Activated B cell treated with CpG ODN at 0.5 μM for 24 hours (primary cell): ENCODE measurements around the gene SEPTIN7. TPM values are rescaled to one million over a fixed set of nuclear protein-coding genes. Genes with fewer than 3 reads are reported as not detected.

Experiments used
- ATAC-seq: fragments of 200-7000 bp; cut with Tn5 transposase; one replicate; pipeline ENCODE4 v1.10.0; 2021; ENCODE audit warnings: low read depth, mild to moderate bottlenecking, moderate library complexity
- CTCF ChIA-PET: fragments of 350-600 bp; sonication (Branson Sonifier 250); formaldehyde crosslinking; loops from one replicate; lab custom pipeline; 2021; ENCODE audit warnings: antibody characterized with exemption; lab: Charles Lee
- POLR2A ChIA-PET: fragments of 350-600 bp; sonication (Branson Sonifier 250); formaldehyde crosslinking; loops from one replicate; lab custom pipeline; 2021; ENCODE audit warnings: antibody characterized with exemption; lab: Charles Lee
- DNase-seq: peaks from one replicate; pipeline ENCODE4 v3.0.0; 2022
- H3K27ac Mint-ChIP-seq: one replicate; pipeline ENCODE4 v1.8.0; 2020; ENCODE audit warnings: mixed read lengths
- H3K27me3 Mint-ChIP-seq: one replicate; pipeline ENCODE4 v1.8.0; 2021; ENCODE audit warnings: mixed read lengths
- H3K36me3 Mint-ChIP-seq: one replicate; pipeline ENCODE4 v1.8.0; 2021; ENCODE audit warnings: low read depth, mixed read lengths
- H3K4me1 Mint-ChIP-seq: one replicate; pipeline ENCODE4 v1.8.0; 2021; ENCODE audit warnings: mixed read lengths
- H3K4me3 Mint-ChIP-seq: one replicate; pipeline ENCODE4 v1.8.0; 2020; ENCODE audit warnings: mild to moderate bottlenecking, mixed read lengths
- H3K9me3 Mint-ChIP-seq: one replicate; pipeline ENCODE4 v1.8.0; 2020; ENCODE audit warnings: mixed read lengths
- CTCF ChIP-seq: fragments of 200-600 bp; IDR thresholded peaks from one replicate; pipeline ENCODE4 v1.8.0; 2022; ENCODE audit warnings: antibody characterized with exemption, mild to moderate bottlenecking
- intact Hi-C: fragments of 100-400 bp; cut with micrococcal nuclease; formaldehyde crosslinking; loops from one replicate; pipeline ENCODE4 v1.15.1; 2024
- total RNA-seq: library from RNA; stranded (reverse); gene quantifications from 2 replicates; pipeline ENCODE4 v1.2.3, GENCODE V29; 2022

SEPTIN7 gene
- total RNA-seq, 1 donor from 2014 or later: 239 TPM

GRCh38 chr7:35768346-35768745 lies 32.5 kb upstream of the SEPTIN7 start:
- no peak for TF ChIP-seq CTCF
- Mint-ChIP-seq H3K27me3 (no peaks in the 10 kb centered on the region), H3K4me3 (no peak overlapping the region), H3K36me3 (no peaks in the 10 kb centered on the region), H3K27ac (no peak overlapping the region), H3K4me1 (peaks cover 4% of the 10 kb centered on the region), H3K9me3 (peaks cover 2% of the 10 kb centered on the region)
- ChIA-PET POLR2A (no interaction called here), CTCF (no interaction called here)
- intact Hi-C loops: no loop called here
- ATAC-seq (no peak), DNase-seq (no peak)

GRCh38 chr7:35771776-35772175 lies 29.1 kb upstream of the SEPTIN7 start:
- no peak for TF ChIP-seq CTCF
- Mint-ChIP-seq H3K27ac (no peak overlapping the region), H3K36me3 (no peaks in the 10 kb centered on the region), H3K27me3 (no peaks in the 10 kb centered on the region), H3K4me3 (no peak overlapping the region), H3K4me1 (peaks cover 4% of the 10 kb centered on the region), H3K9me3 (peaks cover 2% of the 10 kb centered on the region)
- POLR2A ChIA-PET: no interaction called here
- CTCF ChIA-PET: no interaction called here
- no peak for ATAC-seq
- DNase-seq: no peak
- intact Hi-C loops: loop anchor here (5.0 kb wide), 1 partner anchor 39 kb away; no protein-coding TSS in a partner anchor

GRCh38 chr7:35773994-35774393 lies 26.9 kb upstream of the SEPTIN7 start:
- no peak overlapping the region for H3K4me3 Mint-ChIP-seq
- DNase-seq (no peak), ATAC-seq (no peak)
- H3K9me3 Mint-ChIP-seq: no peaks in the 10 kb centered on the region
- ChIA-PET POLR2A (no interaction called here), CTCF (no interaction called here)
- no peaks in the 10 kb centered on the region for H3K36me3 Mint-ChIP-seq
- intact Hi-C loops: loop anchor here (2.0 to 5.0 kb wide), 2 partner anchors 17 to 42 kb away; no protein-coding TSS in a partner anchor
- H3K27ac Mint-ChIP-seq: no peak overlapping the region
- peaks cover 4% of the 10 kb centered on the region for H3K4me1 Mint-ChIP-seq
- no peak for TF ChIP-seq CTCF
- H3K27me3 Mint-ChIP-seq: no peaks in the 10 kb centered on the region

GRCh38 chr7:35776686-35777085 lies 24.2 kb upstream of the SEPTIN7 start:
- no peak for DNase-seq
- no peaks in the 10 kb centered on the region for H3K27me3 Mint-ChIP-seq

GRCh38 chr7:35777121-35777520 lies 23.7 kb upstream of the SEPTIN7 start:
- Mint-ChIP-seq H3K9me3 (no peaks in the 10 kb centered on the region), H3K27ac (no peak overlapping the region), H3K27me3 (no peaks in the 10 kb centered on the region), H3K4me1 (peaks cover 2% of the 10 kb centered on the region), H3K4me3 (no peak overlapping the region), H3K36me3 (no peaks in the 10 kb centered on the region)
- ChIA-PET CTCF (no interaction called here), POLR2A (no interaction called here)
- intact Hi-C loops: loop anchor here (2.0 kb wide), 1 partner anchor 14 kb away; no protein-coding TSS in a partner anchor
- no peak for DNase-seq
- no peak for ATAC-seq
- TF ChIP-seq CTCF: no peak

More at GRCh38 chr7:35776686-35777085, 24.2 kb upstream of the SEPTIN7 start:
- ChIA-PET CTCF (no interaction called here), POLR2A (no interaction called here)
- no peak for ATAC-seq
- TF ChIP-seq CTCF: no peak
- no peak overlapping the region for H3K4me3 Mint-ChIP-seq
- peaks cover 4% of the 10 kb centered on the region for H3K4me1 Mint-ChIP-seq
- H3K9me3 Mint-ChIP-seq: no peaks in the 10 kb centered on the region
- H3K27ac Mint-ChIP-seq: no peak overlapping the region
- no peaks in the 10 kb centered on the region for H3K36me3 Mint-ChIP-seq
- intact Hi-C loops: loop anchor here (2.0 kb wide), 1 partner anchor 14 kb away; no protein-coding TSS in a partner anchor
